GM12874 (cell line): ENCODE results near the gene UBR3.

Source experiments
- CTCF ChIP-seq: IDR thresholded peaks from 2 replicates; pipeline ENCODE4 v1.5.1; 2011; ENCODE audit warnings: low read depth, mild to moderate bottlenecking, control low read depth, low read length, moderate library complexity; ENCODE audit not compliant: insufficient read depth

The UBR3 gene

GRCh38 chr2:169818241-169818640 is 9.0 kb upstream of the UBR3 start:
- TF ChIP-seq CTCF: no peak

- TF ChIP-seq CTCF: no peak
Observed at GRCh38 chr2:169819106-169819505, 8.1 kb upstream of the UBR3 start.

GRCh38 chr2:169822036-169822435 is 5.2 kb upstream of the UBR3 start:
- no peak for TF ChIP-seq CTCF

- no peak for TF ChIP-seq CTCF
Observed at GRCh38 chr2:169822785-169823392, 4.4 kb upstream of the UBR3 start.

GRCh38 chr2:169823996-169824372 is 3.3 kb upstream of the UBR3 start:
- TF ChIP-seq CTCF: no peak

GRCh38 chr2:169824373-169825333 is 2.6 kb upstream of the UBR3 start, which contains the start of gene METTL5:
Gene METTL5 (minus strand): TSS chr2:169824905. CDS start chr2:169824597, 308 bp downstream.
- TF ChIP-seq CTCF: peak; percentile 99

GRCh38 chr2:169828141-169828811 is 1.0 kb downstream of the UBR3 start:
- no peak for TF ChIP-seq CTCF
